HG03045 (cell line): ENCODE results near the gene HOXA4.

ENCODE experiments used
- ATAC-seq: cut with Tn5 transposase; IDR thresholded peaks from one replicate; pipeline ENCODE4 v1.9.1; 2021; ENCODE audit warnings: mild to moderate bottlenecking, moderate library complexity; ENCODE audit not compliant: unreplicated experiment

HOXA4 gene

DNA sequence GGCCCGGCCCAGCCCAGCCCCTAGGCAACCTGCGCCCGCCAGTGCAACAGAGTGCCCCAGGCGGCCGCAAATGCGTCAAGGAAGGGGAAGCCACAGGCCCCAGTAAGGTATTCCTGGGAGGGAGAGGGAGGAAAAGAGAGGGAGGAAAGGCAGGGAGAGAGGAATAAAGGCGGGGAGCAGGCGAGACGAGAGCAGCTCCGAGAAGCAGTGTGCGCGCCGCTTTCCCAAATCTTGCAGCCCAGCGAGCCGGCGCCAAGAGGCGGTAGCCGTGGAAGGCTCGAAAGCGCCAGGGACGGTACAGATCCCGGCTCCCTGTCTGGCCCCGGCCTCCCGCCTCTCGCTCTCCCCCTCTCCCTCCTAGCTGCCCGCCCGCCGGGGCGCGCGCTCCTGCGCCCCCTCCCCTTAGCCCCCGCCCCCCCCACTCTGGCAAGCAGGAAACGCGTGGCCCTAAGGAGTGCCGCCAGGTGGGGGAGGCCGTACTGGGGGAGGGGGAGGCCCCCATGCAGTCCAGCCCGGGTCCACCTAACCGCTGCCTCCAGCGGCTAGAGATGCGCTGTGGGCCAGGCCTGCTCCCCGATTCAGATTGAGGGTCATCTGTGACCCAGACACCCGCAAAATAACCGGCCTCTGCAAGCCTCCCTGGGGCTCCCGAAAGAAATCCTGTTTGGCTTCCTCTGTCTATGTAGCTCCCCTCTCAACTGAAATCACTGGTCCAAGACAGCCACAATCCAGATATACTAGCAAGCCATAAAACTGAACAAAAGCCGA is 39.3 kb upstream of the HOXA4 start:
- ATAC-seq, result no peak

- ATAC-seq, result no peak
Measured at GRCh38 chr7:27168265-27168947, 37.8 kb upstream of the HOXA4 start.

DNA sequence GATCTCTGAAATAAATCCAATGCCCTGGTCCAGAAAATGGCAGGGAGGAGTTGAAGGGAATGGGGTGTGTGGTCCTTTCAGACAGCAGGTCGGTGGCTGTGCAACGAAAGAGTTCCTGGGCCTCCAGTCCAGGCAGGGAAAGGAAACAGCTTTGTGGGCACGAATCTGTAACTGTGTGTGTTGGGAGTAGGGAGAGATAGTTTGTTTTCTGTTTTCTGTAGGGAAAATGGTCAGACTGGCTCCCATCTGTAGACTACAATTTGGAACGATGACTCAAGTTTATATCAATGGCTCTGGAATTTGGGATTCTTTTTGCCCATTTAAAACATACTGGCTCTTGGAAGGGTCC is 37.3 kb upstream of the HOXA4 start:
- no peak for ATAC-seq

DNA sequence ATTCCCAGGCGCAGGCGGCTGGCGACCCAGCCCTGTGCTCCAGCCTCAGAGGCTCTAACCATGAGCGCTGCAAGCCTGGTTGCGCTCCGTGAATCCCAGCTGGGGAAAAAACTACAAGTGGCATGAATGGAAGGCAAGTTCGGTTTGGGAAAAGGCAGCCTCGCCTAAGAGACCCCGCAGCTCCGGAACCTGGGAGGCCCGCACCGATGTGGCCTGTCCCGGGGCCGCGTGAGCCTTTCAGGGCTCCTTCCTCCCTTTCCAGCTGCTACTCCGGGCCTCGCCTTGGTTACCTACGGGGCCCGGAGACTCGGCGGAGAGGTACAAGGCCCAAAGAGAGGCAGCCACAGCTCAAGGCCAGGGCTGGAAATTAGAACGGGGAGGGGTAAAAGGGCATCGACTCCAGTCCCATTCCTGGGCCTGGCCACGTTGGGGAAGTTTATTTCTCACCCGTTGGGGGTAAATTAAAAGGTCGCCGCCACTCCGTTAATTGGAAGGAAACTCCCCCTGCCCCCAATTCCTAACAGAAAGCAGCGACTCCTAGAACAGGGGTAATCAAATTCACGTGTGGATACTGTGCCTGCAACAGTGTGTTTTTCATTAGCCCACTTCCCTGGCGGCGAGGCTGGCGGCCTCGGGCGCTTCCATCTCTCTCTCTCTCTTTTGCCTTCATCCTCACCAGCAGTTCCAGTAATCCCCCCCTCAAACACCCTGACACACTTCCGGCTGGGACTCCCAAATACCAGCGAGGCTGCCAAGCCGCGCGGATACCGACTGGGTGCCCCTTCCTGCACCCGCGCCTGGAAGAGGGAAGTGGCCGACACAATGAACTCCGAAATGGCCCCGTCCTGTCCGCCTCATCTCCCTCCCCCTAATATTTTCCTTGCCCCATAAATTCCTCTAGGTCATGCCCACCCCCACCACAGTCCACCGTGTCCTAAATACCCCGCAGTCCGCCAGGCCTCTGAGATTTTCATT is 36.3 kb upstream of the HOXA4 start:
- ATAC-seq, result no peak

GRCh38 chr7:27165996-27166530 is 35.5 kb upstream of the HOXA4 start:
- no peak for ATAC-seq

- ATAC-seq, result no peak
Measured at GRCh38 chr7:27165089-27165995, 34.8 kb upstream of the HOXA4 start, which contains the start of gene HOXA9. Gene HOXA9 (minus strand): TSS chr7:27165537. CDS start chr7:27165457, 80 bp downstream.

DNA sequence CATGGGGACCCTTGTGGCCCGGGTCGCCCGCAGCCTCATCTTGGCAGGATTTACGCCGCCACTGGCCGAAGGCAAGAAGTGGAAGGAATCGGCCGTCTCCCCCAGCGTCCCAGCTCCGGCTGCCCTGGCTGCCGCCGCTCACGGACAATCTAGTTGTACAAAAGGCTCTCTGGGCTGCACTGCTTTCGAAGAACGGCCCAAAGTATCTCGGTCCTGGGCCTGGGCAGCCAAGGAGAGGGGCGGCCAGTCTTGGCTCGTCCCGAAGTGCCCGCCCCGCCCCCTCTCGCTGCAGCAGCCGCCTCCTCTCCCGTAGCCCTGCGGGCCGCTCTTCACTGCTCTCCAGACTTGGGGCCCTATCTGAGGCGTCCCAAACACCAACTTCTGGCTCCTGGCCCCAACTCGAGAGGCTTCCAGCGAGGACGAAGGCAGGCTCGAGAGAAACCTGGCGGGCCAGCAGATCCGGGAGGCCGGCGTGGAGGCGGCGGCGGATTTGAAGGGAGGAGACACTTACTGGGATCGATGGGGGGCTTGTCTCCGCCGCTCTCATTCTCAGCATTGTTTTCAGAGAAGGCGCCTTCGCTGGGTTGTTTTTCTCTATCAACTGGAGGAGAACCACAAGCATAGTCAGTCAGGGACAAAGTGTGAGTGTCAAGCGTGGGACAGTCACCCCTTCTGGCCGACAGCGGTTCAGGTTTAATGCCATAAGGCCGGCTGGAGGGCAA is 34.0 kb upstream of the HOXA4 start:
- ATAC-seq, result no peak

DNA sequence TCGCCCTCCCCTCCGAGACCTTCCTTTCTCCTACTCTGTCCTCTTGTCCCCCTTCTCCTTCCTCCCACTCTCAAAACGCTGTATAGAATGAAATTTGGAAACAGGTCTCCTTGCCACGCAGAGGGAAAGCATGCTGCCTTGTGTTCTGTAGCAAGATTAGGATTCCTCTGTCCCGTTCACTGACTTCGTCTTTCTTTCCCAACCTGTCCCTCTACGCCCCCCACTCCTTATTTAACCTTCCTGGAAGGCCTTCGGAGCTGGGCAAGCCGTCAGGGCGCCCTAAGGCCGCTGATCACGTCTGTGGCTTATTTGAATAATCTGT is 33.4 kb upstream of the HOXA4 start:
- no peak for ATAC-seq

DNA sequence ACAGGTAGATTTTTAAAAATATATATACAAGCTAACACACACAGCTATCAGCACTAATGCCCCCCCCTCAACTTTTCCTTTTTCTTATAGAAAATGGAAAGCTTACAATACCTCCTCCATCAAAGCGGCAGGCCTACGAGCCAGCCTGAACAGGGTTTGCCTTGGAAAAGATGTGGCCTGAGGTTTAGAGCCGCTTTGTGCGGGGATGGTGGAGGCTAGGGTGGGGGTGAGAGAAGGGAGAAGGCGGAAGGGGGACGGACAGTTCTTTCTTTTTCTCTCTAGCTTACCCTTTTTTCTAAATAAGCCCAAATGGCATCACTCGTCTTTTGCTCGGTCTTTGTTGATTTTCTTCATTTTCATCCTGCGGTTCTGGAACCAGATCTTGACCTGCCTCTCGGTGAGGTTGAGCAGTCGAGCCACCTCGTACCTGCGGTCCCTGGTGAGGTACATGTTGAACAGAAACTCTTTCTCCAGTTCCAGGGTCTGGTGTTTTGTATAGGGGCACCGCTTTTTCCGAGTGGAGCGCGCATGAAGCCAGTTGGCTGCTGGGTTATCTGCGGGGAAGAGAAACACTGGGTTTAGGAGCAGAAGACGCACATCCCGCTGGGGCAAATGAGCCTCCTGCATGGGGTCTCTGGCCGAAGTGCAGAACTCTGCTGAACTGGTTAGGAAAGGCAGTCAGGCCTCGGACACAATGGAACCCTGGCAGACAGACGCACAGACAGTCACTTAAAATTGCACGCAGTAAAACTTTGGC is 32.9 kb upstream of the HOXA4 start:
- no peak for ATAC-seq

GRCh38 chr7:27162561-27163287 is 32.2 kb upstream of the HOXA4 start:
- ATAC-seq, result no peak

- no peak for ATAC-seq
Measured at GRCh38 chr7:27161721-27162560, 31.4 kb upstream of the HOXA4 start.

DNA sequence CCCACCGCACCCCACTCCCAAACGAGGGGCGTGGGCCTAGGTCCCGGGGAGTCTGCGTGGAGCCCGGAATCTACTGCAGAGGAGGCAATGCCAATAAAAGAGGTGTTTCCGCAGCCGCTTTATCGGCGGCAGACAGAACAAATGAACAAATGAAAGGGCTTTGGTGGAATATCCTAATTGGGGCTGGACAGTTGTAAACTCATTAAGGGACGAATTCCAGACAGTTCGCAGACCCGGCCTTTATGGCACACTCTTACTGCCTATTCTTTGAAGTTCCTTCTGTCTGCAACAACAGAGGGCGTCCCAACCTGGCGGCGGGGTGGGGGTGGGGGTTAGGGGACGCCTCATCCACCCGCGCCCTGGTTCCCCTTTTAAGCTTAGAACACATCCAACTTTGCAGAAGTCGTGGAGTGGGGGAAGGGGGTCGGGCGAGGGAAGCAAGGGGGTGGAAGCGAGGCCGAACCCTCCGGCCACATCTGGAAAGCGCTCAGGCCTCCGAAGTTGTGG is 30.7 kb upstream of the HOXA4 start:
- ATAC-seq, result no peak

GRCh38 chr7:27160546-27161213 is 30.1 kb upstream of the HOXA4 start:
- ATAC-seq, result peak; percentile 61

- ATAC-seq, result no peak
Measured at GRCh38 chr7:27160145-27160545, 29.6 kb upstream of the HOXA4 start.

DNA sequence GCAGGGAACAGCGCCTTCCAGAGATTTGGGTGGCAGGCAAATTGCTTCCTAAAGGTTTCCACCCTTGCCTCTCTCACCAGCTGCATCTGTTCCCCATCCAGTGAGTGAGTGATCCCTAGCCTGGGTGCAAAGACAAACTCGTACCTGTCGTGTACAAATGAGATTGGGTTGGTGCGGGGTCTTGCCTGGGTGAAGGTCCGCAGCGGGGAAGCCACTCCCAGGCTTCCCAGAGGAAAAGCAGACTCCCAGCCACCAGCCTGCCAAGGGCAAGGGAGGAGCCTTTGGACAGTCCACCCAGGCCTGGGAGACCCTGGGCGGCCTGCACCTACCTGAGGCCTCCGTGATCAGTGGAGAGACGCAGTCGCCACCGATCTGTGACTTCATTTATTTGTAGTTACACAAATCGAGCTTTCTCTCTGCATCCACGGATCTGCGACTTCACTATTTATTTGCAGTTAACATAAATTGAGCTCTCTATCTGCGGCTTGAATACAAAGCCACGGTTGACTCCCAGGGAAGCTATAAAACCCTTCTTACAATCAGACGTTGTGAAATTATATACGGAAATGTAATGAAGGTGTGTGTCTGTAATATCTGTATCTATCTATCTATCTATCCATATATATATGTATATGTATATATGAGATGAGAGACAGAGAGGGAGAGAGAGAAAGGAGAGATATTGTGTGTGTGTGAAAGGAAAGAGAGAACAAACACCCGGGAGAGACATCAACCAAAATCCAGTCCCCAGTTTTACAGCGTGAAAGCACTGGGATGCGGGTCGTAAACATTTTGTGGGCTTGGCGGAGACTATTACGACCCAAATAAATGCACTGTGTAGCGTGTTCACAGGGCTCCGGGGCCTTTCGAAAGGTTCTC is 28.9 kb upstream of the HOXA4 start:
- no peak for ATAC-seq
